ENCODE measurements around the gene RPSA. TPM values are rescaled to one million over a fixed set of nuclear protein-coding genes. Genes with fewer than 3 reads are reported as not detected.
"Not testable (repeated sequence)": the region's sequence is repeated elsewhere in the genome, so short reads cannot be mapped to it uniquely, and the experiment has no call there.

Gene RPSA
- total RNA-seq, 1 experiment from 2014 or later: 1,831 TPM

GRCh38 chr3:39438880-39439279, 32.4 kb downstream of the RPSA start:
- Histone ChIP-seq H3K36me3 (no peaks in the 10 kb centered on the region), H3K27me3 (replicated peaks) (no peaks in the 10 kb centered on the region), H3K9me3 (replicated peaks) (no peaks in the 10 kb centered on the region), H3K4me3 (no peak overlapping the region), H3K4me1 (replicated peaks) (0 out of 2 replicates have a peak, but pooled peaks cover 3% of the 10 kb centered on the region), H3K27ac (no peak overlapping the region)
- DNase-seq (ENCODE audit: low read depth in 1 of 2, low spot score in 2 of 2): no peak

DNA sequence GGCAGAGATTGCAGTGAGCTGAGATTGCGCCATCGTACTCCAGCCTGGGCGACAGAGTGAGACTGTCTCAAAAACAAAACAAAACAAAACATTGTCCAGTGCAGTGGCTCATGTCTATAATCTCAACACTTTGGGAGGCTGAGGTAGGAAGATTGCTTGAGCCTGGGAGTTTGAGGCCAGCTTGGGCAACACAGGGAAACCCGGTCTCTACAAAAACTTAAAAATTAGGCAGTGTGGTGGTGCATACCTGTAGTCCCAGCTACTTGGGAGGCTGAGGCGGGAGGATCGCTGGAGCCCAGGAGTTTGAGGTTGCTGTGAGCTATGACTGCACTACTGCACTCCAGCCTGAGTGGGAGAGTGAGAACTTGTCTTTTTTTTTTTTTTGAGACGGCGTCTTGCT, 33.8 kb downstream of the RPSA start:
- no peak for DNase-seq (ENCODE audit: low read depth in 1 of 2, low spot score in 2 of 2)
- no peaks in the 10 kb centered on the region for H3K4me1 ChIP-seq (replicated peaks)
- no peaks in the 10 kb centered on the region for H3K27me3 ChIP-seq (replicated peaks)

GRCh38 chr3:39443530-39443929, 37.0 kb downstream of the RPSA start:
- DNase-seq (ENCODE audit: low read depth in 1 of 2, low spot score in 2 of 2): no peak
- Histone ChIP-seq H3K36me3 (no peaks in the 10 kb centered on the region), H3K27me3 (replicated peaks) (peaks cover 6% of the 10 kb centered on the region; the same call in 1 of the 2 replicates), H3K27ac (no peak overlapping the region), H3K4me3 (no peak overlapping the region), H3K9me3 (replicated peaks) (no peaks in the 10 kb centered on the region), H3K4me1 (replicated peaks) (no peaks in the 10 kb centered on the region)

More for the DNA sequence above, 33.8 kb downstream of the RPSA start:
- Histone ChIP-seq H3K27ac (no peak overlapping the region), H3K36me3 (no peaks in the 10 kb centered on the region), H3K9me3 (replicated peaks) (no peaks in the 10 kb centered on the region), H3K4me3 (no peak overlapping the region)

GRCh38 chr3:39445927-39446326, 39.4 kb downstream of the RPSA start:
- Histone ChIP-seq H3K9me3 (replicated peaks) (no peaks in the 10 kb centered on the region), H3K36me3 (no peaks in the 10 kb centered on the region), H3K4me3 (no peak overlapping the region), H3K27me3 (replicated peaks) (peaks cover 6% of the 10 kb centered on the region; the same call in 1 of the 2 replicates), H3K4me1 (replicated peaks) (no peaks in the 10 kb centered on the region), H3K27ac (no peak overlapping the region)
- no peak for DNase-seq (ENCODE audit: low read depth in 1 of 2, low spot score in 2 of 2)

DNA sequence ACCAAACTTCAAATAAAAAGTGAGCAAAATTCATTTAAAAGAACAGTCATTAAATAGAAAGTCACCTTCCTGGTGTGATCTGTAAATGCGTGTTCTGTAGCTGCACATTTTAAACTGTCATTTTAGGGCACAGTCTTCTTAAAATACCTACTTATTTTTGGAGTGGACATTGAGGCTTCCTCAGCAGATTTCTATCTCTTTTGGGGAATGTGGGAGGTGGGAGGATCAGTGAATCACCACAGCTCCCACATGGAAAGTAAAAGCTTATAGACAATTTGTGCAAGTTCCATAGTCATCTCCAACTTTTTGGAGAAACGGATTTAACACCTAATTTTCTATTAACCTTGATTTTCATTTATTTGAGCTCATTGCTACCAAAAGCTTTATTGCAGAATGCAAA, 39.9 kb downstream of the RPSA start:
- Histone ChIP-seq H3K27ac (no peak overlapping the region), H3K9me3 (replicated peaks) (no peaks in the 10 kb centered on the region), H3K27me3 (replicated peaks) (peaks cover 6% of the 10 kb centered on the region; the same call in 1 of the 2 replicates), H3K4me3 (no peak overlapping the region), H3K4me1 (replicated peaks) (no peaks in the 10 kb centered on the region), H3K36me3 (no peaks in the 10 kb centered on the region)
- DNase-seq (ENCODE audit: low read depth in 1 of 2, low spot score in 2 of 2): no peak

GRCh38 chr3:39447637-39448483, 41.3 kb downstream of the RPSA start:
- no peaks in the 10 kb centered on the region for H3K4me1 ChIP-seq (replicated peaks)
- H3K27ac ChIP-seq: no peak overlapping the region
- H3K9me3 ChIP-seq (replicated peaks): no peaks in the 10 kb centered on the region
- peak; percentile 38 to 60 for DNase-seq (ENCODE audit: low read depth in 1 of 2, low spot score in 2 of 2)
- peaks cover 6% of the 10 kb centered on the region; the same call in 1 of the 2 replicates for H3K27me3 ChIP-seq (replicated peaks)
- no peak overlapping the region for H3K4me3 ChIP-seq
- H3K36me3 ChIP-seq: no peaks in the 10 kb centered on the region

GRCh38 chr3:39448506-39449233, 42.1 kb downstream of the RPSA start:
- DNase-seq (ENCODE audit: low read depth in 1 of 2, low spot score in 2 of 2): no peak
- Histone ChIP-seq H3K9me3 (replicated peaks) (no peaks in the 10 kb centered on the region), H3K4me3 (no peak overlapping the region), H3K4me1 (replicated peaks) (no peaks in the 10 kb centered on the region), H3K36me3 (no peaks in the 10 kb centered on the region), H3K27me3 (replicated peaks) (peaks cover 6% of the 10 kb centered on the region; the same call in 1 of the 2 replicates), H3K27ac (no peak overlapping the region)

GRCh38 chr3:39449796-39450195, 43.3 kb downstream of the RPSA start:
- peaks cover 6% of the 10 kb centered on the region; the same call in 1 of the 2 replicates for H3K27me3 ChIP-seq (replicated peaks)
- H3K36me3 ChIP-seq: no peaks in the 10 kb centered on the region

GRCh38 chr3:39453134-39453533, 46.6 kb downstream of the RPSA start:
- H3K4me3 ChIP-seq: no peak overlapping the region
- H3K27me3 ChIP-seq (replicated peaks): no peaks in the 10 kb centered on the region
- H3K4me1 ChIP-seq (replicated peaks): no peaks in the 10 kb centered on the region
- H3K36me3 ChIP-seq: no peaks in the 10 kb centered on the region
- no peaks in the 10 kb centered on the region for H3K9me3 ChIP-seq (replicated peaks)
- no peak overlapping the region for H3K27ac ChIP-seq
- no peak for DNase-seq (ENCODE audit: low read depth in 1 of 2, low spot score in 2 of 2)

More at GRCh38 chr3:39449796-39450195, 43.3 kb downstream of the RPSA start:
- no peak overlapping the region for H3K4me3 ChIP-seq
- H3K27ac ChIP-seq: no peak overlapping the region
- H3K9me3 ChIP-seq (replicated peaks): no peaks in the 10 kb centered on the region
- DNase-seq (ENCODE audit: low read depth in 1 of 2, low spot score in 2 of 2): no peak
- H3K4me1 ChIP-seq (replicated peaks): no peaks in the 10 kb centered on the region

DNA sequence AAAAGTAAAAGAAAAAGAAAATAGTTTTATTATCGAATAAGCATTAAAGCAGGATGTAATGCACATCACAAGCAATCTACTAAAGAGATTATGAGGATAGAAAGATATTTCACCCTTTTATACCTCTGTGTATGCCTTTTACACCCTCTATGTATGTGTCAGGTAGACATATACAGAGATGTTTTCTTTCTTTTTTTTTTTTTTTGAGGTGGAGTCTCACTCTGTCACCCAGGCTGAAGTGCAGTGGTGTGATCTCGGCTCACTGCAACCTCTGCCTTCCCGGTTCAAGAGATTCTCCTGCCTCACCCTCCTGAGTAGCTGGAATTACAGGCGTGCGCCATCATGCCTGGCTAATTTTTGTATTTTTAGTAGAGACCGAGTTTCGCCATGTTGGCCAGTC, 47.4 kb downstream of the RPSA start:
- not testable (repeated sequence) for H3K4me3 ChIP-seq; H3K27me3 ChIP-seq (replicated peaks); H3K27ac ChIP-seq; H3K4me1 ChIP-seq (replicated peaks); H3K36me3 ChIP-seq; H3K9me3 ChIP-seq (replicated peaks); DNase-seq (ENCODE audit: low read depth in 1 of 2, low spot score in 2 of 2)

DNA sequence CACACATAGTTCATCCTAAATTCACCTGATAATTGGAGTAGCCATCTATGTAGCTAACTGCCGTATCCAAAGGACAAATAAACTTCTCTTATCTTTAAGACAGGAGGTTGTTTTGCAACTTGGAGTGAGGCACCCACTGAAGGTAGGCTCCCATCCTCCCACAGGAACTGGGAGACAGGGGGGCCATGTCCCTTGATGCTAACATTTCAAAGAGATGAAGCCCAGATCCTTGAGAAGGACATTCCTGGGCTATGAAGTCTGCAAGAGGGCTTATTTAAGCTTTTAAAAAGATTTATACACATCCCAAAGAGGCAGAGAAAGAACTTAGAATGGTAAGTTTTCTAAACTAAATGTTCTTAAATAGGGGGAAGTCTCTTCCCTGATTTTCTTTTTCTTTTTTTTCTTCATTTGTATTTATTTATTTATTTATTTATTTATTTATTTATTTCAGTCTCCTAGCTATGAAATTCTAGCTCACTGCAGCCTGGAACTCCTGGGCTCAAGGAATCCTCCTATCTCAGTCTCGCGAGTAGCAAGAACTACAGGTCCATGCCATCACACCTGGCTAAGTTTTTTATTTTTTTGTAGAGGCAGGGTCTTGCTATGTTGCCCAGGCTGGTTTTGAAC, 48.2 kb downstream of the RPSA start:
- Histone ChIP-seq H3K27me3 (replicated peaks) (no peaks in the 10 kb centered on the region), H3K9me3 (replicated peaks) (no peaks in the 10 kb centered on the region), H3K4me3 (no peak overlapping the region), H3K27ac (no peak overlapping the region), H3K4me1 (replicated peaks) (no peaks in the 10 kb centered on the region), H3K36me3 (no peaks in the 10 kb centered on the region)
- DNase-seq (ENCODE audit: low read depth in 1 of 2, low spot score in 2 of 2): no peak

GRCh38 chr3:39456159-39456558, 49.6 kb downstream of the RPSA start:
- Histone ChIP-seq H3K4me3 (no peak overlapping the region), H3K36me3 (no peaks in the 10 kb centered on the region), H3K27me3 (replicated peaks) (no peaks in the 10 kb centered on the region), H3K9me3 (replicated peaks) (no peaks in the 10 kb centered on the region), H3K4me1 (replicated peaks) (no peaks in the 10 kb centered on the region), H3K27ac (no peak overlapping the region)
- no peak for DNase-seq (ENCODE audit: low read depth in 1 of 2, low spot score in 2 of 2)

GRCh38 chr3:39457361-39457760, 50.8 kb downstream of the RPSA start:
- Histone ChIP-seq H3K4me3 (no peak overlapping the region), H3K9me3 (replicated peaks) (no peaks in the 10 kb centered on the region), H3K4me1 (replicated peaks) (no peaks in the 10 kb centered on the region), H3K36me3 (no peaks in the 10 kb centered on the region), H3K27me3 (replicated peaks) (no peaks in the 10 kb centered on the region), H3K27ac (no peak overlapping the region)
- DNase-seq (ENCODE audit: low read depth in 1 of 2, low spot score in 2 of 2): no peak

DNA sequence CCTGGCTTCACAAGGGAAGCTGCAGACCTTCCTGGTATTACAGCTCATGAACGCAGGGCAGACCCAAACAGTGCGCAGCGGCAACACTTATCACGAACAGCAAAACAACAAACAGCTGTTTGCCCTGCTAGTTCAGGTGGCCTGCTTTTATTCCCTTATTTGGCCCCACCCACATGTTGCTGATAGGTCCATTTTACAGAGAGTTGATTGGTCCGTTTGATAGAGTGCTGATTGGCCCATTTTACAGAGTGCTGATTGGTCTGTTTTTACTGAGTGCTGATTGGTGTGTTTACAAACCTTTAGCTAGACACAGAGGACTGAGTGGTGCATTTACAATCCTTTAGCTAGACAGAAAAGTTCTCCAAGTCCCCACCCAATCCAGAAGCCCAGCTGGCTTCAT, 52.1 kb downstream of the RPSA start:
- H3K9me3 ChIP-seq (replicated peaks); H3K36me3 ChIP-seq; H3K27me3 ChIP-seq (replicated peaks); H3K27ac ChIP-seq; H3K4me3 ChIP-seq; H3K4me1 ChIP-seq (replicated peaks); DNase-seq (ENCODE audit: low read depth in 1 of 2, low spot score in 2 of 2): not testable (repeated sequence)

Data from SJSA1 (cell line).